Neural progenitor cell (in vitro differentiated cells): ENCODE results near the gene CSRP1.

Experiments
- CTCF ChIP-seq: fragments of 200-600 bp; sonication (generic); IDR thresholded peaks from 2 replicates; pipeline ENCODE4 v1.5.1; 2017; ENCODE audit warnings: antibody characterized with exemption, mild to moderate bottlenecking
- EZH2 ChIP-seq: fragments of 200-600 bp; sonication (generic); IDR thresholded peaks from 2 replicates; pipeline ENCODE4 v1.6.1; 2017; ENCODE audit warnings: antibody characterized with exemption, mild to moderate bottlenecking, moderate library complexity
- EZH2phosphoT487 ChIP-seq: fragments of 200-600 bp; sonication (generic); IDR thresholded peaks from 2 replicates; pipeline ENCODE4 v1.6.1; 2017; ENCODE audit warnings: antibody characterized with exemption

DNA sequence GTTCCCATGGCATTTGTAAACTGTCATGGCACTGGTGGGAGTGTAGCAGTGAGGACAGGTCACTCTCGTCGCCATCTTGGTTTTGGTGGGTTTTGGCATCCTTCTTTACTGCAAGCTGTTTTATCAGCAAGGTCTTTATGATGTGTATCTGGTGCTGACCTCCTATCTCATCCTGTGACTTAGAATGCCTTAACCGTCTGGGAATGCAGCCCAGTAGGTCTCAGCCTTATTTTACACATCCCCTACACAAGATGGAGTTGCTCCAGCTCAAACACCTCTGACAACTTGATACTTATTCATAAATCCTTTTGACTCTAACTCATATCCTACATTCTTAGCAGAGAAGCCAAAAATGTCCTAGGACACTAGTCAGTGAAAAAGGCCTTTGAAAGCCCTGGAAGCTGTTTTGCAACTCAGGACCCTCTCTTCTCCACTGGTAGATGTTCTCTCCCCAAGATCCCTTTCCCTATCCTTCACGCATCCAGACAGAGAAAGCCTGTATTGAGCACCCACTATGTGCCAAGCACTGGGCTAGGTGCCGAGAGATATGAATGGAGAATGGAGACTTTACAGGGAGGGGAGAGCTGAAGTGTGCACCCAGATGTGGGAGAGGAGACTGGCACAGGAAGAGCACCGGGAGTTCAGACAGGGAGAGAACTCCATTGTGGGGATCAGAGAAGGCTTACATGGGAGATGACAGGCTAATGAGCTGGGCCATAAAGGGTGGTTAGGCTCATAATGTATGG, 6.7 kb upstream of the CSRP1 start:
- no peak for TF ChIP-seq CTCF
- TF ChIP-seq EZH2 = no peak
- TF ChIP-seq EZH2phosphoT487 = no peak
